ENCODE data around the gene LRP2BP.
A peak's percentile ranks its signal among the peaks of the same experiment; 100 is the strongest.
"Not testable (repeated sequence)": the region's sequence is repeated elsewhere in the genome, so short reads cannot be mapped to it uniquely, and the experiment has no call there.

Gene LRP2BP

GRCh38 chr4:185358959-185359358 is 36.8 kb downstream of the LRP2BP start:
- no peak for DNase-seq

- DNase-seq: no peak
These were observed 37.2 kb downstream of the LRP2BP start for GRCh38 chr4:185358514-185358913.

GRCh38 chr4:185357733-185358440 is 37.8 kb downstream of the LRP2BP start:
- no peak for DNase-seq

- DNase-seq: no peak
These were observed 38.5 kb downstream of the LRP2BP start for GRCh38 chr4:185357211-185357610.

GRCh38 chr4:185352741-185353140 is 43.0 kb downstream of the LRP2BP start:
- DNase-seq: no peak

- no peak for DNase-seq
These were observed 43.5 kb downstream of the LRP2BP start for GRCh38 chr4:185352202-185352601.

- DNase-seq: no peak
These were observed 44.0 kb downstream of the LRP2BP start for GRCh38 chr4:185351691-185352090.

GRCh38 chr4:185346975-185347601 is 48.6 kb downstream of the LRP2BP start:
- DNase-seq: no peak

GRCh38 chr4:185344743-185345538 is 50.8 kb downstream of the LRP2BP start:
- DNase-seq: no peak

- no peak for DNase-seq
These were observed 51.8 kb downstream of the LRP2BP start for GRCh38 chr4:185343726-185344581.

- DNase-seq: no peak
These were observed 53.9 kb downstream of the LRP2BP start for GRCh38 chr4:185341841-185342240.

- no peak for DNase-seq
These were observed 54.3 kb downstream of the LRP2BP start for GRCh38 chr4:185341377-185341776.

- DNase-seq: peak; percentile 3
These were observed 55.8 kb downstream of the LRP2BP start for GRCh38 chr4:185339941-185340340.

- DNase-seq: no peak
These were observed 60.1 kb downstream of the LRP2BP start for GRCh38 chr4:185335579-185335978.

- no peak for DNase-seq
These were observed 61.4 kb downstream of the LRP2BP start for GRCh38 chr4:185334326-185334725.

- DNase-seq: no peak
These were observed 62.9 kb downstream of the LRP2BP start for GRCh38 chr4:185332575-185333464.

- DNase-seq: not testable (repeated sequence)
These were observed 65.7 kb downstream of the LRP2BP start for GRCh38 chr4:185329879-185330510.

GRCh38 chr4:185328586-185328985 is 67.1 kb downstream of the LRP2BP start:
- no peak for DNase-seq

- not testable (repeated sequence) for DNase-seq
These were observed 70.0 kb downstream of the LRP2BP start for GRCh38 chr4:185325721-185326120.

- not testable (repeated sequence) for DNase-seq
These were observed 71.4 kb downstream of the LRP2BP start for GRCh38 chr4:185324361-185324760.

GRCh38 chr4:185323606-185324005 is 72.1 kb downstream of the LRP2BP start:
- no peak for DNase-seq
